NCI-H2029 treated with DMSO at 0.1 percent for 48 hours (cell line): ENCODE data around the gene MARCKSL1.
"Not testable (repeated sequence)": the region's sequence is repeated elsewhere in the genome, so short reads cannot be mapped to it uniquely, and the experiment has no call there.

Source experiments
- DNase-seq: peaks from one replicate; lab custom pipeline; 2025; lab: John Stamatoyannopoulos, UW

The MARCKSL1 gene, protein sequence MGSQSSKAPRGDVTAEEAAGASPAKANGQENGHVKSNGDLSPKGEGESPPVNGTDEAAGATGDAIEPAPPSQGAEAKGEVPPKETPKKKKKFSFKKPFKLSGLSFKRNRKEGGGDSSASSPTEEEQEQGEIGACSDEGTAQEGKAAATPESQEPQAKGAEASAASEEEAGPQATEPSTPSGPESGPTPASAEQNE

DNA sequence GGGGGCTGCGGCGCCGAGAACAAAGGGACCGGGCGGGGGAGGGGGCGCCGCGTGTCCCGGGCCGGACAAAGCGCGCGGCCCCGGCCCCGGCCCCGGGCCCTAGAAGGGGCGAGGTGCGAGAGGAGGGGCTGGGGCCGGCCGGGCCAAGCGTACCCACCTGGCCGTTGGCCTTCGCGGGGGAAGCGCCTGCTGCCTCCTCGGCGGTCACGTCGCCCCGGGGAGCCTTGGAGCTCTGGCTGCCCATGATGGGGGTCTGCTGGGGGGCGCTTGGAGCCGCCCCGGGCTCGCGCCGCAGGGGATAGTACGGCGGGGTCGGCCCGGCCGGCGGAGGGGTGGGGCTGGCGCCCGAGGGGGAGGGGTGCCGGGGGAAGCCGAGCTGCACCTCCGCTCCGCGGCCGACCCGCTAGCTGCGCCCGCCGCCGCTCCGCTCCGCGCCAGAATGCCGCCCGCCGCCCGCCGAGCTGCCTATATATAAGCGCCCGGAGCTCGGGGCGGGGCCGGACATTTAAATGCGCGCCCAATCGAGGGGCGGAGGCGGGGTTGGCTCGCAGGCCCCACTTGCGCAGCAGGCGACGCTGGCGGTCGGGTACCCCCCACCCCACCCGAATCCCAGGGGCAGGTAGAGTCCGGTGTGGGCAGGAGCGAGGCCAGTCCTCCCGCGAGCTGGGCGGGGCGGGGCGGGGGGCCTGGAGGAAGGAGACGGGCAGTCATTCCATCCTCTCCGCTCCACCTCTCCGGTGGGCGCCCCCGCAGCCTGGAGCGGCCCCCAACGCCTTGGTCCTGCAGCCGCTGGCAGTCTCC lies at the start of gene MARCKSL1:
Gene MARCKSL1 (minus strand): TSS at position 444 of the 801 bp plus-strand sequence. CDS start 200 bp downstream, at position 244.
- no peak for DNase-seq

DNA sequence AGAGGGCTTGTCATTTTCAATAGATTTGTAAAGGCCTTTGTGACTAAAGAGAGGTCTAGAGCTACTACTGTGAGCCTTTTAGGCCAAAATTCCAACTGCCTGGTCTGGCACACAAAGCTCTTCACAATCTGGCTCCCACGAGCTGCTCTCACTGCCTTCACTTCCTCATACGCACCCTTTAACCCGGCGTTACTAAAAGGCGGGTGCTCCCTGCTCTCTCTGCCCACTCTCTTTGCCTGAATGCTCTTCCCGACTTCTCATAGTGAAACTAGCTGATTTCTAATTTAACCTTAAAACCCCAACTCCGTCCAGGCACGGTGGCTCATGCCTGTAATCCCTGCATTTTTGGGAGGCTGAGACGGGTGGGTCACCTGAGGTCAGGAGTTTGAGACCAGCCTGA lies 44.0 kb upstream of the MARCKSL1 start:
- DNase-seq: no peak

DNA sequence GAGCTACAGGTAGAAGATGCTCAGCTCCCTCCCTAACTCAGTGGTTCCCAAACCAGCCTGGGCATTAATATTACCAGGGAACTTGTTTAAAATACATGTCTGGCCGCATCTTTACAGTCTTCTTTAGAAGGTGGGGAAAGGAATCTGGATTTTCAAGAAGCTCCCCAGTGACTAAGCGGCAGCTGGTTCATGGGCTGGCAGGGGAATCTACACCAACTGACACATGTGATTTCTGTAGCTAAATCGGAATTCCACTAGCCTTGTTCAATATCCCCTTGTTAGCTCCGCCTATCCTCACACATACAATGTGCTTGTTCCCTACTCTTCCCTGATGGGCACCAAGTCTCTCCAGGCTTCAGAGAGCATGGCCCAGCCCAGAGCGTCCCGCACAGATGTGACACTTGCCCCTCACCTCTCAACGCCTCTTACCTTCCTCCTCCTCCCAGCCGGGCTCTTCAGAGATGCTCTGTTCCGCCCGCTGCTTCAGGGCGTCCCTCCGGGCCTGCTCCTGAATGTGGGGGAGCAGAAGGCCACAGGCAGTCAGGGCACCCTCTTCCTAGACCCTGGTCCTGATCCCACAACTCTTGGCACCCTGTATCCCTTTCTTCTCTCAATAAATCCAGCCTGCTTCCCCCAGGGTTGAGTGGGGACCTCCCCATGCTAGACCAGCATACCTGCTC lies 41.6 kb upstream of the MARCKSL1 start:
- no peak for DNase-seq

DNA sequence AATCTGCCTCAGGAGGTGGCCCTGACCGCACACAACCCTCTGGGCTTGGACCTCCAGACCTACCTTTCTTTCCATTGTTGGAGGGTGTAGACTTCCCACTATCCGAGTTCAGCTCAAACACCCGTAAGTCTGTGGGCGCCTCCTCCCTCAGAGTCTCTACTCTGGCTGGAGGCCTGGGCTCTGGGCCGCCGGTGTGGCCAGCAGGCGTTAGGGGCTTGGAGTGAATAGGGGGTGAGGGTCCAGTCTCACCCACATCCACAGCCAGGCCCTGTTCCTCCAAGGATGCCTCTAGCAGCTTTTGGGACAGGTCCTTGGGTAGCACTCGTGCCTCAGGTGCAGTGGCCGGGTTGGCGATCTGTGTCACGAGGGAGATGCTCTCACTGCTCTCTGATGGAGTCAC lies 40.2 kb upstream of the MARCKSL1 start:
- no peak for DNase-seq

DNA sequence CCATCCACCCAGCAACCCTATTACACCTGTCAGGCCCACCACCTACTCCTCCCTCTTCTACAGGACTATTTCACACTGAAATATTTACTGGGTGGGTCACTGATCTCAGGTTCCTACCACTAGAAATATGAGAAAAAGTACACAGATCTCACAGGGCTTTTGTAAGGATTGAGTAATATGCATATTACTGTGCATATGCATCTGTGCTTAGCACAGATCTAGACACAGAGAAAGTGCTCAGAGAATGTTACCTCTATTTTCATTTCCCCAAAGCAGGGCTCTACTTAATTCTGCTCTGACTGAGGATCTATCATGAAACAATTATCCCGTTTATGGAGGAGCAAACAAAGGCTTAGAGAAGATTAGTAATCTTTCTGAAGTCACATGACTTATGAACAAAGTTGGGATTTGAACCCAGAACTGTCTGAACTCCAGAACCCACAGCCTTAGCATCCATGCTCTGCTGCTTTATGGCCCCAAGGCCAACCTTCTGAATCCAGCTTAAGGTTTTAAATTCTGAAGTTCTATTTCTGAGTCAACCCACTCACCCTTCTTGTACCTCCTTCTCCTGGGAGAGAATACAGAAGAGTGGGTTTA lies 38.1 kb upstream of the MARCKSL1 start:
- no peak for DNase-seq

DNA sequence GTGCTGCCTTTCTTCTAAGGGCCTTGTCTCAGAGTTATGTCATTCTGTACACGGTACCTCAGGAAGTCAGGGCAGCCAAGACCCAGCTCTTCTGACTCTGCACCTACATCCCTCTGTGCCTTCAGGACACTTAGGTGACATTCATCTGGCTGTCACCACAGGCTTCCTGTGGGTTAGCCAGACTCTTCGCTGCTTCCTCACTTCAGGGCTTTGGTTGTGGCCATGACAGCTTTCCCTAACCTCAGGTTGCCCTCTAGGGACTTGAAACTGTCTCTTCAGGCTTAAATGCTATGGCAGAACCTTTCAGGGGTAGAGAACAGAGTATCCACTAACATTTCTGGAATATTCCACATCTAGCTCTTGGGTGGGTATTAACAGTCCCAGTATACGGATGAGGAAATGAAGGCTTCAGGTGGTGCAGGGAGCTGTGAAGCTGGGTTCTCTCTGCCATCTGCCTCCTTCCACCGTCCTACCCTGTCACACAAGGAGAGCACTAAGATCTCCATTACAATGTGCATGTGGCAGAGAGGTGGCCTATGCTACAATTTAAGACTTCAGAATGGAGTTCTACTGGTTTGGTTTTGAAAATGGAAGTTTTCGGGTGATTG lies 36.2 kb upstream of the MARCKSL1 start:
- DNase-seq: no peak

DNA sequence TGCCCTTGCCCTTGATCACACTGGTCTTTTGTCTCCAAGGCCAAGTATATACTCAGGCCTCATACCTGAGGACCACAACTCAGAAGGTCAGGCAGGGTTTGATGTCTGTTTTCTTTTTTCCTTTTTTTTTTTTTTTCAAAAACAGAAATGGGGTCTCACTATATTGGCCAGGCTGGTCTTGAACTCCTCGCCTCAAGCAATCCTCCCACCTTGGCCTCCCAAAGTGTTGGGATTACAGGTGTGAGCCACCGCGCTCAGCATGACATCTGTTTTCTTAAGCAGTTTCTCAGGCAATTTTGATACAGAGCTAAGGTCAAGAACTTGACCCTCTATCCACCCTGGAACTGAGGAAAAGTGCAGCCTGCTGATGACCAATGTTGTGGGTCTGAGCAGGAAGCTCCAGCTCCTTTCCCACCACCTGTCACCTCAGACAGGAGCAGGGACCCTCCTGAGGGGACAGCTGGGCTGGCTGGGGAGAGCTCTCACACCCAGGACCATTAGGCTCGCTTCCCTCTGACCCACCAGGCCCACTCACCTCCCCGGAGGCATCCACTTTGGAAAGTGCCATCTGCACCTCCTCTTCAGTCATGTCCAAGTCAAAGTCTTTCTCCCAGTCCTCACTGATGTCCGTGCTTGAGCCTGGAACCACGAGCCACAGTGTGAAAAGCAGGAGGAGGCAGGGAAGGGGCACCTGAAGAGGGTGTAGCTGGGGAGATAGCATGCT lies 32.0 kb upstream of the MARCKSL1 start:
- DNase-seq: no peak

DNA sequence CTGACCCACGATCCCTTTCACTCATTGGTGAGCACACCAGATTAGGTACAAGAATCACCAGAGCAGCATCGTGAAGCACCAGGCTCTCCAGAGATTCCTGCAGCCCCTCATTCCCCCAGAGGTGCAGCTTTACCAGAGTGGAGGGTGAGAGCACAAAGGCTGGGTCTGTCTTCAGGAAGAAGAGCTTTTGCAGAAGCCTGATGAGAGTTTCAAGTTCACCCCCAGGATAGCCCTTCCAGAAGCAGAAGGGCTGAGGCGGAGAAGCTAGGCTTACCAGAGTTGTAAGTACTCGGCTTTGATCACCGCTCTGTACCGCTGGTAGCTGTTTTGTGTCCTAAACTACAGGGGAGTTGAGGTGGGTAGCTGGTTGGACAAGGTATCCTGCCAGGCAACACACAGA lies 29.4 kb upstream of the MARCKSL1 start:
- DNase-seq: no peak

DNA sequence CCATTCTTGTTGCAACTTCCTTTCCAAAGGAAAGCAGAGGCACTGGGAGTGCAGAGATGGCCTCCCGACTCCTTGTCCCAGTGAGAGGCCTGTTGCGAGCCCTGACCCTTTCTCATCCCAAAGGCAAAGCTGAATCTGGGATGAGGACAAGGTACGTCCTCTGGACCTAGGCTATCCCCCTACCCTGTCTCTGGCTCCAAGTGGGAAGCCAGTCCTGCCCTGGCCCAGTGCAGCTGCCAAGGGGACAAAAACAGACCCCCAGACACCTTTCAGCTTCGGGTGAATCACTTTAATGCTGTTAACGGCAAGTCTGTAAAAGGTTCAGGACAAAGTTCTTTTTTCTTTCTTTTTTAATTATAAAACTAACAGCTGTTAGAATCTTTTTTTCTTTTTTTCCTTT lies 28.8 kb upstream of the MARCKSL1 start:
- DNase-seq: no peak

DNA sequence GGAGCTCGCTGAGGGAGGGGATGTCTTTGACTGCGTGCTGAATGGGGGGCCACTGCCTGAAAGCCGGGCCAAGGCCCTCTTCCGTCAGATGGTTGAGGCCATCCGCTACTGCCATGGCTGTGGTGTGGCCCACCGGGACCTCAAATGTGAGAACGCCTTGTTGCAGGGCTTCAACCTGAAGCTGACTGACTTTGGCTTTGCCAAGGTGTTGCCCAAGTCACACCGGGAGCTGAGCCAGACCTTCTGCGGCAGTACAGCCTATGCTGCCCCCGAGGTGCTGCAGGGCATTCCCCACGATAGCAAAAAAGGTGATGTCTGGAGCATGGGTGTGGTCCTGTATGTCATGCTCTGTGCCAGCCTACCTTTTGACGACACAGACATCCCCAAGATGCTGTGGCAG lies 27.7 kb upstream of the MARCKSL1 start:
- no peak for DNase-seq

DNA sequence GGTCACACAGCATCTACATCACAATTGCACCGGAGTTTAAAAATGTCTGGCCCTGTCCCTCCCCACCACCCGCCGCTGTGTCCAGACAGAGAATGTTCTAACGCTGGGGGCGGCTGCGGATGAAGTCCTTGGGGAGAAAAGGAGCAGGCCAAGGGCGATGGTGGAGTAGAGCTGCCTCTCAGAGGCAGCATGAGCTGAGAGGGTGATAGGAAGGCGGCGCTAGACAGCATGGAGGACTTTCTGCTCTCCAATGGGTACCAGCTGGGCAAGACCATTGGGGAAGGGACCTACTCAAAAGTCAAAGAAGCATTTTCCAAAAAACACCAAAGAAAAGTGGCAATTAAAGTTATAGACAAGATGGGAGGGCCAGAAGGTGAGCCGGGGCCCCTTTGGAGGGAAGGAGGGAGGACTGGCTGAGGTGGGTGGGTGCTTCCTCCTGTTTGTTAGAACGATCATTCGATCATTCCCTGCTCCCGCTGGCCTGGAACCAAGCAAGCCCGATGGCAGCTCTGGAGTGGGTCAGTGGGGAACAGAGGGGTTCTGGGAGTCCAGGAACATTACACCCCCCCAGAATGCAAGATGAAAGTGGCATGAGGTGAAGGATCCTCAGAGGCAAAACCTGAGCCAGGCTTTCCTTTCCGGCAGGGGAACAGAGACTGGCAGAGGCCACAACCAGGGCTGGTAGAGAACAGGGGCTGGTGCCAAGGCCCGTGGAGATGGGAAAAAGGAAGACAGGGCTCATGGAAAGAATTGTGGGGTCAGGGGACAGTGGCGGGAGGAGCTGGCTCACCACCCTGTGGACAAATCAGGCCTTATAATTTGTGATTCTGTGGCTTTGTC lies 26.7 kb upstream of the MARCKSL1 start, which contains the start of the genes FAM229A and TSSK3:
Gene FAM229A (minus strand): TSS at position 12 of the 840 bp plus-strand sequence. CDS start 394 bp downstream, outside the sequence.
Gene TSSK3 (plus strand): TSS at position 66 of the 840 bp plus-strand sequence. CDS start 163 bp downstream, at position 229.
- DNase-seq: no peak

DNA sequence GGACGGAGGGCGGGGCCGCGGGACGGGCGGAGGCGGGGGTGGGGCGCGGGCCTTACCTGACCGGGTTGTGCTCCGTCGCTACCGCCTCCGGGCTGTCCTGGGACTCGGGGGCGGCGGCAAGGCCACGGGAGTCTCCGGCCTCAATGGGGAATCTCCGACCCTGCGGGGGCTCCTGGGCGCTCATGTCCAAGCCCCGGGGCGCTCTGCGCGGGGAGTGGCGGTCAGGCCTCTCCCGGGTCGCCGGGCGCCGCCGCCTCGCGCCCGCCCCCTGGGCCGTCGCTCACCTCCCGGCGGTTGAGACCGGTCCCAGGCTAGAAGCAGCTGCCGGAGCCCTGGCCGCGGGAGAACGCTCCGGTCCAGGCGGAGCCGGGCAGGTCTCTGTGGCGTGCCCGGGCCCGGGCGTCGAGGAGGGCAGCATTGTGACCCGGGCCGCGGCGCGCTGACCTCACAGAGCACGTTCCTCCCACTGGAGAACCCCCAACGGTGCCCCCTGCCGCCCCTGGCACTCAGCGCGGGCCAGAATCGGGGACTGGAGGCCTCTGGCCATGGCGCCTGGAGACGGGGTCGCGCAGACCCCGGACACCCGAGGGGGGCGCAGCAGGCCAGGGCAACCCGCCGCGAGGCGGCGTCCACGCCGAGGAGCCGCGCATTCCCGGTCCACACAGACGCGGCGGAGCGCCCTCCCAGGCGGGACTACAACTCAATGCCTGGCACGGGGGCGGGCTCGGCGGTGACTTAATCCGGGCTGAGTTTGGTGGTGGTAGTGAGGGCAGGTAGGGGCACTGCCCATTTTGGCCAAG lies 25.8 kb upstream of the MARCKSL1 start:
- DNase-seq: no peak

DNA sequence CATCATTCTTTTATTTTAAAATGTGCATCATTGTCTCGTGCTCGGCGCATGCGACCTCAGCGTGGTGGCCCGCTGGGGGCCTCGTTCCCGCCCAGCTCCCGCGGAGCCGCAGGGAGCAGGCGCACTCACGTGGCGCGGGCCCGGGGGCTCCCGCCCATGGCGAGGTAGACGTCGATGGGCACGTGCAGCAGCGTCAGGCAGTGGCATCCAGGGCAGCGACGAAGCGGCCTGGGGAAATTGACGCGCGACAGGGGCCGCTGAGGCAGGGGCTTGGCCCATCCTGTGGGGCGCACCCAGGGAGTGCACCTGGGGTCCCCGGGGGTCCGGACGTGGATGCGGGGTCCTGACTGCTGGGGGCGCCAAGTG lies 25.3 kb upstream of the MARCKSL1 start:
- DNase-seq: no peak

DNA sequence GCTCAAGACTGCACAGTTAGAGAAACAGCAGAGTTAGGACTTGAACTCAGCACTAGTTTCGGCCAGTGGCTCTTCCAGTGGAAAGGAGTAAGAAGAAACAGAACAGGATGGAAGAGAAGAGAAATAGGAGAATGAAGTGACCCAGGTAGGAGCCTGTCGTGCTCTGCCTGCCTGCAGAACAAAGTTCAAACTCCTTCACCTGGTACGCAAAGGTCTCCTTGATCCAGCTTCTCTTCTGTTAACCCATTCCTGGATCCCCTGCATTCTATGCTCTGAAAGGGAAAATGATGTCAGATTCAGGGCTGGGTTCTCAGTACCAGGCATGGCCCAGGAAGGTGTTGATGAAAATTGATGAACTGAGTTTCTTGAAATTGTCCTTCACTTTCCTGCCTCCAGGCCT lies 22.4 kb upstream of the MARCKSL1 start:
- DNase-seq: no peak

DNA sequence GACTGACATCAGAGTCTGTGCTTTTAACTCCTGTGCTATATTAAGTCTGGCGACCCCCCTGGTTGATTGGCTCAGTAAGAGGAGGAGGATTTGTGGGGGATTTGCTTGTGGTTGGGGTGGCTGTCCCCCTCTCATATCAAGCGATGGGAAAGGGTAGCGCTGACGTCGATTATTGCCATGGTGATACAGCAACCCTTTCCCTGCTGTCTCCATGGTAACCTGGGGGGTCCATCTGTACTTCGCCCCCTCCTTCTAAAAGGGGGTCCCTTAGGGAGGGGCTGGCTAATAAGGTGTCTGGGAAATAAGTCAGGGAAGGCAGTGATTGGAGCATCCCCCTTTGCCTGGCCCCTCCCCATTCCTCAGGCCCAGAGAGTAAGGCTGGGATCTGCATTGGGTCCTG lies 21.6 kb upstream of the MARCKSL1 start:
- no peak for DNase-seq

DNA sequence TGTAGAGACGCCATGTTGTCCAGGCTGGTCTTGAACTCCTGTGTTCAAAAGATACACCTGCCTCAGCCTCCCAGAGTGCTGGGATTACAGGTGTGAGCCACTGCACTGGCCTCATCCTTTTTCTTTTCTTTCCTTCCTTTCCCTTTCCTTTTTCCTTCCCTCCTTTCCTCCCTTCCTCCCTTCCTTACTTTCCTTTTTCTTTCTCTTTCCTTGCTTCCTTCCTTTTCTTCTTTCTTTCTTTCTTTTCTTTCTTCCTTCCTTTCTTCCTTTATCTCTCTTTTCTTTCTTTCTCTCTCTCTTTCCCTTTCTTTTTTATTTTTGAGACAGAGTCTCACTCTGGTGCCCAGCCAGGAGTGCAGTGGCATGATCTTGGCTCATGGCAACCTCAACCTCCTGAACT lies 20.4 kb upstream of the MARCKSL1 start:
- no peak for DNase-seq

DNA sequence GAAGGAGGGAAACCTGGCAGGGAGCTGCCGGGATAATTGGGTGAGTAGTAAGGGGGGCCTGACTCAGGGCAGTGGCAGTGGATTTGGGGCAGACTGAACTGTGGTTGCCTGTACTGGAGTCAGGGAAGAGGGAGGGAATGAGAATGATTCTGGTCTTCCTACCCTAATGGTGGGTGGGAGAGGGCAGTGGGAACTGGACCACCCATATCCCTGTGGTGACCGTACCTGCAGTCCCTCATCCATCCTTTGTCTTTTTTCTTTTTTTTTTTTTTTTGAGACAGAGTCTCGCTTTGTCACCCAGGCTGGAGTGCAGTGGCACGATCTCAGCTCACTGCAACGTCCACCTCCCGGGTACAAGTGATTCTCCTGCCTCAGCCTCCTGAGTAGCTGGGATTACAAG lies 19.7 kb upstream of the MARCKSL1 start:
- DNase-seq: not testable (repeated sequence)

DNA sequence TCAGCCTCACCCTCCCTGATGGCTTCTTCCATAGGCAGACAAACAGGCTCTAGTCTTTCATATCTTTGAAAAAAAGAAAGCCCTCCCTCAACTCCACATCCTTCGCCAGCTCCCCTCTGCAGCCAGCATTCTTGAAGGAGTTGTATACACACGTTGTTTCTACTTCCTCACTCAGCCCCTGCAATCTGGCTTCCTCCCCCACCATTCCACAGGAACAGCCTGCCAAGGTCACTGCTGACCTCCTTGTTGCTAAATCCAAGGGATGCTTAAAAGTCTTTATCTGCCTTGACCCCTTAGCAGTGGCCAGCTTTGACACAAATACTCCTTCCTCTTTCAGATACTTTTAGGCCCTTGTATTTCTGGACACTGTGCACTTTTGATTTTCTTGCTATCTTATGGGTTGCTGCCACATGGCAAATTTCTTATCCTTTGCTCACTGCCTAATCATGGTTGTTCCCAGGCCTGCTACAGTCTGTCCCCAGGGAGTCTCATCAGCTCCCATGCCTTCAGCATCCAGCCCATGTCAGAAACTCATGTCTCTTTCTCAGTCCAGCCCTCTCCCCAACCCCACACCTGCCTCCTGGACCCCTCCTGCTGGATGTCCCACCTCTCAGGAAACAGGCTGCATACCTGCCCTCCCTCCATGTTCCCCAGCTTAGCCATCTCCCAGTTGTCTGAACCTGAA lies 18.0 kb upstream of the MARCKSL1 start:
- no peak for DNase-seq

DNA sequence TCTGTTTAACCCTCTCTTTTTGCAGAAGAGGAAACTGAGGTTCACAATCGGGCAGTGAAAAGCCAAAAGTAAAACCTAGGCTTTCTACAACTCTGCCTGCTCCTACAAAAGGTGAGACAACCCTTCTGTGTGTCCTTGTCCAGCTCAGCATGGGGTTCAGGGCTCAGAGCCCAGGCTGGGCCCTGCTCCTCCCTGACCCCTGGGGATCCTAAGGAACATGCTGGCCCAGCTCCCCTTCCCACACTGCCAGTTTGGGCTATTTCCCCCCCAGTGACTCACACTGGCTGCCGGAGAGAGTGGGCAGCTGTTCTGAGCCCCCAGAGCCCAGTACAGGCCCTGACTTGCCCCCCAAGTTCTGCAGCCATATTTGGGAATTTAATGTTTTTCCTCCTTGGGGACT lies 17.4 kb upstream of the MARCKSL1 start:
- no peak for DNase-seq
